Measurements from ENCODE around the gene EPHB4.

GRCh38 chr7:100832281-100832633 is 4.9 kb upstream of the EPHB4 start:
- TF ChIP-seq, protein P1, sequence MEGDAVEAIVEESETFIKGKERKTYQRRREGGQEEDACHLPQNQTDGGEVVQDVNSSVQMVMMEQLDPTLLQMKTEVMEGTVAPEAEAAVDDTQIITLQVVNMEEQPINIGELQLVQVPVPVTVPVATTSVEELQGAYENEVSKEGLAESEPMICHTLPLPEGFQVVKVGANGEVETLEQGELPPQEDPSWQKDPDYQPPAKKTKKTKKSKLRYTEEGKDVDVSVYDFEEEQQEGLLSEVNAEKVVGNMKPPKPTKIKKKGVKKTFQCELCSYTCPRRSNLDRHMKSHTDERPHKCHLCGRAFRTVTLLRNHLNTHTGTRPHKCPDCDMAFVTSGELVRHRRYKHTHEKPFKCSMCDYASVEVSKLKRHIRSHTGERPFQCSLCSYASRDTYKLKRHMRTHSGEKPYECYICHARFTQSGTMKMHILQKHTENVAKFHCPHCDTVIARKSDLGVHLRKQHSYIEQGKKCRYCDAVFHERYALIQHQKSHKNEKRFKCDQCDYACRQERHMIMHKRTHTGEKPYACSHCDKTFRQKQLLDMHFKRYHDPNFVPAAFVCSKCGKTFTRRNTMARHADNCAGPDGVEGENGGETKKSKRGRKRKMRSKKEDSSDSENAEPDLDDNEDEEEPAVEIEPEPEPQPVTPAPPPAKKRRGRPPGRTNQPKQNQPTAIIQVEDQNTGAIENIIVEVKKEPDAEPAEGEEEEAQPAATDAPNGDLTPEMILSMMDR (conservative IDR thresholded peaks at IDR 0.05; ENCODE audit: low read depth in 2 of 2) = no peak
- no peak for TF ChIP-seq POLR2AphosphoS5 (IDR thresholded peaks at IDR 0.05; ENCODE audit: low read depth)
- TF ChIP-seq JUNB (IDR thresholded peaks at IDR 0.05; ENCODE audit: unreplicated experiment) = no peak
- no peak for TF ChIP-seq EZH2phosphoT487 (IDR thresholded peaks at IDR 0.05; ENCODE audit: unreplicated experiment)
- no peak for TF ChIP-seq EZH2 (IDR thresholded peaks at IDR 0.05; ENCODE audit: low read depth, unreplicated experiment)
- TF ChIP-seq CREB1 (CRISPR knock-in tag; IDR thresholded peaks at IDR 0.05; ENCODE audit: low read depth) = no peak
- no peak for TF ChIP-seq REST (IDR thresholded peaks at IDR 0.05; ENCODE audit: unreplicated experiment)
- no peak for TF ChIP-seq ZNF462 (CRISPR knock-in tag; IDR thresholded peaks at IDR 0.05)
- TF ChIP-seq, protein P2, sequence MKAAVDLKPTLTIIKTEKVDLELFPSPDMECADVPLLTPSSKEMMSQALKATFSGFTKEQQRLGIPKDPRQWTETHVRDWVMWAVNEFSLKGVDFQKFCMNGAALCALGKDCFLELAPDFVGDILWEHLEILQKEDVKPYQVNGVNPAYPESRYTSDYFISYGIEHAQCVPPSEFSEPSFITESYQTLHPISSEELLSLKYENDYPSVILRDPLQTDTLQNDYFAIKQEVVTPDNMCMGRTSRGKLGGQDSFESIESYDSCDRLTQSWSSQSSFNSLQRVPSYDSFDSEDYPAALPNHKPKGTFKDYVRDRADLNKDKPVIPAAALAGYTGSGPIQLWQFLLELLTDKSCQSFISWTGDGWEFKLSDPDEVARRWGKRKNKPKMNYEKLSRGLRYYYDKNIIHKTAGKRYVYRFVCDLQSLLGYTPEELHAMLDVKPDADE (IDR thresholded peaks at IDR 0.05) = no peak
- no peak for TF ChIP-seq ZNF114 (CRISPR knock-in tag; IDR thresholded peaks at IDR 0.05)
- no peak for TF ChIP-seq NANOG (IDR thresholded peaks at IDR 0.05; ENCODE audit: borderline replicate concordance)

Measured in GM23338 (cell line).